ENCODE results near the gene CDC7.
"Not testable (repeated sequence)": the region's sequence is repeated elsewhere in the genome, so short reads cannot be mapped to it uniquely, and the experiment has no call there.

The CDC7 gene

GRCh38 chr1:91500756-91501522 lies at the start of gene CDC7:
Gene CDC7 (plus strand): TSS chr1:91500851. CDS start chr1:91501717, 866 bp downstream.
- DNase-seq (ENCODE audit: extremely low spot score) = peak; percentile 93
- no peak for TF ChIP-seq CTCF (IDR thresholded peaks at IDR 0.05; ENCODE audit: control extremely low read depth, extremely low read depth, low read depth, missing control alignments)
- CTCF ChIA-PET = interaction anchor here (0.7 to 3.7 kb wide), 8 partner anchors 9 to 388 kb away, joined by 3 to 26 read pairs (median 3); partner anchors contain the start of gene TGFBR3
- POLR2A ChIA-PET = no interaction called here

GRCh38 chr1:91454136-91454535 lies 46.5 kb upstream of the CDC7 start:
- DNase-seq (ENCODE audit: extremely low spot score) = no peak
- CTCF ChIA-PET = no interaction called here
- POLR2A ChIA-PET = no interaction called here

GRCh38 chr1:91455334-91455733 lies 45.3 kb upstream of the CDC7 start:
- no peak for TF ChIP-seq CTCF (IDR thresholded peaks at IDR 0.05; ENCODE audit: control extremely low read depth, extremely low read depth, low read depth, missing control alignments)
- CTCF ChIA-PET = no interaction called here
- POLR2A ChIA-PET = no interaction called here
- DNase-seq (ENCODE audit: extremely low spot score) = no peak

More at GRCh38 chr1:91454136-91454535, 46.5 kb upstream of the CDC7 start:
- no peak for TF ChIP-seq CTCF (IDR thresholded peaks at IDR 0.05; ENCODE audit: control extremely low read depth, extremely low read depth, low read depth, missing control alignments)

GRCh38 chr1:91455896-91456295 lies 44.8 kb upstream of the CDC7 start:
- ChIA-PET CTCF (no interaction called here), POLR2A (no interaction called here)
- no peak for TF ChIP-seq CTCF (IDR thresholded peaks at IDR 0.05; ENCODE audit: control extremely low read depth, extremely low read depth, low read depth, missing control alignments)
- DNase-seq (ENCODE audit: extremely low spot score) = no peak

- CTCF ChIA-PET = interaction anchor here (1.7 kb wide), 1 partner anchor 9 kb away, joined by 4 read pairs; no protein-coding TSS in a partner anchor
- DNase-seq (ENCODE audit: extremely low spot score); POLR2A ChIA-PET: not testable (repeated sequence)
Measured at GRCh38 chr1:91465350-91465749, 35.3 kb upstream of the CDC7 start.

- ChIA-PET CTCF (interaction anchor here (2.1 kb wide), 1 partner anchor 20 kb away, joined by 5 read pairs; no protein-coding TSS in a partner anchor), POLR2A (no interaction called here)
- DNase-seq (ENCODE audit: extremely low spot score) = no peak
- no peak for TF ChIP-seq CTCF (IDR thresholded peaks at IDR 0.05; ENCODE audit: control extremely low read depth, extremely low read depth, low read depth, missing control alignments)
Measured at GRCh38 chr1:91476533-91477217, 24.0 kb upstream of the CDC7 start.

- TF ChIP-seq CTCF (IDR thresholded peaks at IDR 0.05; ENCODE audit: control extremely low read depth, extremely low read depth, low read depth, missing control alignments) = no peak
- no peak for DNase-seq (ENCODE audit: extremely low spot score)
- CTCF ChIA-PET = no interaction called here
- POLR2A ChIA-PET = no interaction called here
Measured at GRCh38 chr1:91487469-91487868, 13.2 kb upstream of the CDC7 start.
